ENCODE measurements around the gene KCNH8. TPM values are rescaled to one million over a fixed set of nuclear protein-coding genes. Genes with fewer than 3 reads are reported as not detected.

Gene KCNH8
- total RNA-seq, 1 donor from 2014 or later, result 0.05 TPM

- intact Hi-C loops (cut with micrococcal nuclease), result no loop called here
- no peak for DNase-seq
- no peak for ATAC-seq
These were observed 392.2 kb downstream of the KCNH8 start for GRCh38 chr3:19540464-19540863.

- ATAC-seq (no peak), DNase-seq (no peak)
- intact Hi-C loops (cut with micrococcal nuclease), result no loop called here
These were observed 393.0 kb downstream of the KCNH8 start for GRCh38 chr3:19541284-19541683.

- peak; percentile 51 for ATAC-seq
- intact Hi-C loops (cut with micrococcal nuclease), result no loop called here
These were observed 395.0 kb downstream of the KCNH8 start for GRCh38 chr3:19543212-19543841.

GRCh38 chr3:19547665-19548464 lies 399.6 kb downstream of the KCNH8 start:
- ATAC-seq (no peak), DNase-seq (no peak)
- intact Hi-C loops (cut with micrococcal nuclease), result no loop called here

More at GRCh38 chr3:19543212-19543841, 395.0 kb downstream of the KCNH8 start:
- DNase-seq, result no peak

- DNase-seq, result no peak
- intact Hi-C loops (cut with micrococcal nuclease), result no loop called here
- no peak for ATAC-seq
These were observed 411.6 kb downstream of the KCNH8 start for GRCh38 chr3:19559724-19560442.

- no peak for ATAC-seq
- intact Hi-C loops (cut with micrococcal nuclease), result no loop called here
These were observed 425.3 kb downstream of the KCNH8 start for GRCh38 chr3:19573644-19574043.

GRCh38 chr3:19574268-19574667 lies 426.0 kb downstream of the KCNH8 start:
- no peak for DNase-seq
- intact Hi-C loops (cut with micrococcal nuclease), result no loop called here
- ATAC-seq, result no peak

More at GRCh38 chr3:19573644-19574043, 425.3 kb downstream of the KCNH8 start:
- no peak for DNase-seq

GRCh38 chr3:19576343-19576742 lies 428.0 kb downstream of the KCNH8 start:
- DNase-seq (no peak), ATAC-seq (no peak)
- intact Hi-C loops (cut with micrococcal nuclease), result no loop called here

Small RNAs within 50 kb of the gene (microRNA-seq; reads per million reads assigned to microRNA genes)
- not detected for gene MIR4791 (ENCODE audit: borderline number of aligned reads)
